ENCODE results near the gene SLC2A1. TPM values are rescaled to one million over a fixed set of nuclear protein-coding genes. Genes with fewer than 3 reads are reported as not detected.
A peak's percentile ranks its signal among the peaks of the same experiment; 100 is the strongest.
"Not testable (repeated sequence)": the region's sequence is repeated elsewhere in the genome, so short reads cannot be mapped to it uniquely, and the experiment has no call there.

The SLC2A1 gene
- total RNA-seq, 1 donor from 2014 or later: 303 TPM

GRCh38 chr1:42908046-42908445, 50.6 kb downstream of the SLC2A1 start:
- Histone ChIP-seq H3K4me1 (peaks cover 6% of the 10 kb centered on the region), H3K27me3 (no peaks in the 10 kb centered on the region), H3K4me2 (no peak overlapping the region), H3F3A (ENCODE audit: low read depth) (no peaks in the 10 kb centered on the region), H3K27ac (no peak overlapping the region), H3K79me2 (ENCODE audit: low read depth) (no peaks in the 10 kb centered on the region), H4K20me1 (ENCODE audit: low read depth) (no peaks in the 10 kb centered on the region), H3K36me3 (no peaks in the 10 kb centered on the region), H3K4me3 (no peak overlapping the region), H2AFZ (replicated peaks) (no peak overlapping the region), H3K9ac (no peak overlapping the region), H3K9me3 (ENCODE audit: low read depth) (no peaks in the 10 kb centered on the region)
- Mint-ChIP-seq H3K9me3 (peaks cover 2% of the 10 kb centered on the region), H3K4me1 (no peaks in the 10 kb centered on the region), H3K4me3 (no peak overlapping the region), H3K36me3 (no peaks in the 10 kb centered on the region), H3K27me3 (ENCODE audit: insufficient read depth, low read depth) (peaks cover 6% of the 10 kb centered on the region), H3K27ac (no peak overlapping the region)
- no peak for DNase-seq (ENCODE audit: low spot score)
- TF ChIP-seq CTCF (IDR thresholded peaks at IDR 0.05): no peak
- no peak for TF ChIP-seq EZH2phosphoT487 (IDR thresholded peaks at IDR 0.05)
- no peak for TF ChIP-seq EZH2 (IDR thresholded peaks at IDR 0.05)

- no peaks in the 10 kb centered on the region for H3K4me1 Mint-ChIP-seq
- no peak overlapping the region for H3K4me2 ChIP-seq
- H3K79me2 ChIP-seq (ENCODE audit: low read depth): no peaks in the 10 kb centered on the region
- no peak overlapping the region for H2AFZ ChIP-seq (replicated peaks)
- no peak overlapping the region for H3K4me3 Mint-ChIP-seq
- no peaks in the 10 kb centered on the region for H3F3A ChIP-seq (ENCODE audit: low read depth)
- H3K36me3 Mint-ChIP-seq: no peaks in the 10 kb centered on the region
- no peak overlapping the region for H3K9ac ChIP-seq
- H3K27ac ChIP-seq: no peak overlapping the region
- no peak for DNase-seq (ENCODE audit: low spot score)
- H3K27ac Mint-ChIP-seq: no peak overlapping the region
- H3K36me3 ChIP-seq: no peaks in the 10 kb centered on the region
- no peaks in the 10 kb centered on the region for H3K9me3 ChIP-seq (ENCODE audit: low read depth)
- peaks cover 6% of the 10 kb centered on the region for H3K27me3 Mint-ChIP-seq (ENCODE audit: insufficient read depth, low read depth)
- H3K4me3 ChIP-seq: no peak overlapping the region
- no peaks in the 10 kb centered on the region for H3K27me3 ChIP-seq
- TF ChIP-seq CTCF (IDR thresholded peaks at IDR 0.05): no peak
- peaks cover 14% of the 10 kb centered on the region for H3K9me3 Mint-ChIP-seq
- H3K4me1 ChIP-seq: peaks cover 5% of the 10 kb centered on the region
- H4K20me1 ChIP-seq (ENCODE audit: low read depth): no peaks in the 10 kb centered on the region
These were observed 54.2 kb downstream of the SLC2A1 start for GRCh38 chr1:42904434-42904833.

GRCh38 chr1:42899960-42900359, 58.7 kb downstream of the SLC2A1 start:
- not testable (repeated sequence) for H3K36me3 ChIP-seq

GRCh38 chr1:42891465-42892138, 67.1 kb downstream of the SLC2A1 start:
- no peaks in the 10 kb centered on the region for H3K9me3 ChIP-seq (ENCODE audit: low read depth)
- no peak overlapping the region for H3K9ac ChIP-seq
- H3K36me3 ChIP-seq: no peaks in the 10 kb centered on the region
- no peaks in the 10 kb centered on the region for H3K36me3 Mint-ChIP-seq
- H3K4me3 ChIP-seq: no peak overlapping the region
- no peaks in the 10 kb centered on the region for H4K20me1 ChIP-seq (ENCODE audit: low read depth)
- H3K4me3 Mint-ChIP-seq: no peak overlapping the region
- no peak overlapping the region for H3K4me2 ChIP-seq
- H3K4me1 ChIP-seq: peaks cover 5% of the 10 kb centered on the region
- no peak overlapping the region for H3K27ac ChIP-seq
- TF ChIP-seq EZH2phosphoT487 (IDR thresholded peaks at IDR 0.05) (no peak), CTCF (IDR thresholded peaks at IDR 0.05) (no peak), EZH2 (IDR thresholded peaks at IDR 0.05) (no peak)
- H3K27me3 ChIP-seq: no peaks in the 10 kb centered on the region
- peaks cover 16% of the 10 kb centered on the region for H3K4me1 Mint-ChIP-seq
- H3K27ac Mint-ChIP-seq: peak overlapping the region; percentile 81
- H3K79me2 ChIP-seq (ENCODE audit: low read depth): no peaks in the 10 kb centered on the region
- DNase-seq (ENCODE audit: low spot score): no peak
- H2AFZ ChIP-seq (replicated peaks): peak overlapping the region; percentile 68
- peaks cover 6% of the 10 kb centered on the region for H3K27me3 Mint-ChIP-seq (ENCODE audit: insufficient read depth, low read depth)
- H3F3A ChIP-seq (ENCODE audit: low read depth): no peaks in the 10 kb centered on the region
- peaks cover 11% of the 10 kb centered on the region for H3K9me3 Mint-ChIP-seq

More at GRCh38 chr1:42899960-42900359, 58.7 kb downstream of the SLC2A1 start:
- not testable (repeated sequence) for H3K9me3 ChIP-seq (ENCODE audit: low read depth); H3F3A ChIP-seq (ENCODE audit: low read depth); H3K27me3 Mint-ChIP-seq (ENCODE audit: insufficient read depth, low read depth); DNase-seq (ENCODE audit: low spot score); H3K4me1 Mint-ChIP-seq; H3K27ac ChIP-seq; H4K20me1 ChIP-seq (ENCODE audit: low read depth); H3K4me3 ChIP-seq; H3K4me1 ChIP-seq; H3K9ac ChIP-seq; H3K4me3 Mint-ChIP-seq; H3K27ac Mint-ChIP-seq; H2AFZ ChIP-seq (replicated peaks); H3K27me3 ChIP-seq; H3K4me2 ChIP-seq; H3K79me2 ChIP-seq (ENCODE audit: low read depth); H3K36me3 Mint-ChIP-seq
- peaks cover 37% of the 10 kb centered on the region for H3K9me3 Mint-ChIP-seq

All from neural progenitor cell (in vitro differentiated cells).